Endothelial cell of umbilical vein (primary cell): ENCODE measurements around the gene OTUD3.

Source experiments
- EZH2 ChIP-seq: IDR thresholded peaks from 2 replicates; pipeline ENCODE4 v1.6.1; 2012; ENCODE audit warnings: borderline replicate concordance, low read depth, mild to moderate bottlenecking, moderate library complexity, low read length, inconsistent platforms; ENCODE audit not compliant: severe bottlenecking
- JUN ChIP-seq: IDR thresholded peaks from 2 replicates; pipeline ENCODE4 v1.6.1; 2011; ENCODE audit warnings: borderline replicate concordance, low read depth; ENCODE audit not compliant: insufficient read length, insufficient read depth
- POLR2A ChIP-seq: IDR thresholded peaks from 2 replicates; pipeline ENCODE4 v1.6.1; 2012; ENCODE audit warnings: low read depth, mild to moderate bottlenecking, control low read depth, low read length
- POLR2AphosphoS5 ChIP-seq: IDR thresholded peaks from 2 replicates; pipeline ENCODE4 v1.6.1; 2012; ENCODE audit warnings: low read depth, mild to moderate bottlenecking, control low read depth, low read length, moderate library complexity; ENCODE audit not compliant: insufficient read depth
- TF ChIP-seq, protein P1 (sequence below), 2 donors: IDR thresholded peaks; 1 replicate in 1 of 2; 2 replicates in 1 of 2; pipeline ENCODE4 v1.5.1; 2011; ENCODE audit warnings: low read length in 2 of 2, mild to moderate bottlenecking in 2 of 2, moderate library complexity in 2 of 2, control low read depth in 1 of 2, inconsistent platforms in 1 of 2, low read depth in 1 of 2; ENCODE audit not compliant: insufficient read depth in 1 of 2; ENCODE audit errors: extremely low read depth in 1 of 2

DNA sequence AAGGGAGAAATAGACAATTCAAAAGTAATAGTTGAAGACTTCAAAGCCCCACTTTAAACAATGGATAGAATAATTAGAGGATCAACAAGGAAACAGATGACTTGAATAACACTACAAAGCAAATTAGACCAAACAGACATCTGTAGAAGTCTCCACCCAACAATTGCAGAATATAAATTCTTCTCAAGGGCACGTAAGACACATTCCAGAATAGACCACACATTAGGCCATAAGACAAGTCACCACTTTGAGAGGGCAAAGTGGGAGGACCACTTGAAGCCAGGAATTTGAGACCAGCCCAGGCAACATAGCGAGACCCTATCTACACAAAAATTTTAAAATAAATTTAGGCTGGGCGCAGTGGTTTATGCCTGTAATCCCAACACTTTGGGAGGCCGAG lies 46.6 kb upstream of the OTUD3 start:
- TF ChIP-seq, protein P1, sequence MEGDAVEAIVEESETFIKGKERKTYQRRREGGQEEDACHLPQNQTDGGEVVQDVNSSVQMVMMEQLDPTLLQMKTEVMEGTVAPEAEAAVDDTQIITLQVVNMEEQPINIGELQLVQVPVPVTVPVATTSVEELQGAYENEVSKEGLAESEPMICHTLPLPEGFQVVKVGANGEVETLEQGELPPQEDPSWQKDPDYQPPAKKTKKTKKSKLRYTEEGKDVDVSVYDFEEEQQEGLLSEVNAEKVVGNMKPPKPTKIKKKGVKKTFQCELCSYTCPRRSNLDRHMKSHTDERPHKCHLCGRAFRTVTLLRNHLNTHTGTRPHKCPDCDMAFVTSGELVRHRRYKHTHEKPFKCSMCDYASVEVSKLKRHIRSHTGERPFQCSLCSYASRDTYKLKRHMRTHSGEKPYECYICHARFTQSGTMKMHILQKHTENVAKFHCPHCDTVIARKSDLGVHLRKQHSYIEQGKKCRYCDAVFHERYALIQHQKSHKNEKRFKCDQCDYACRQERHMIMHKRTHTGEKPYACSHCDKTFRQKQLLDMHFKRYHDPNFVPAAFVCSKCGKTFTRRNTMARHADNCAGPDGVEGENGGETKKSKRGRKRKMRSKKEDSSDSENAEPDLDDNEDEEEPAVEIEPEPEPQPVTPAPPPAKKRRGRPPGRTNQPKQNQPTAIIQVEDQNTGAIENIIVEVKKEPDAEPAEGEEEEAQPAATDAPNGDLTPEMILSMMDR (IDR thresholded peaks at IDR 0.05; ENCODE audit: extremely low read depth in 1 of 2, insufficient read depth in 1 of 2, low read depth in 1 of 2, low read length in 2 of 2), result no peak
- no peak for TF ChIP-seq POLR2A
- TF ChIP-seq POLR2AphosphoS5, result no peak
- TF ChIP-seq EZH2, result no peak
- TF ChIP-seq JUN, result no peak
